Body of pancreas (tissue), 4 donors: ENCODE measurements around the gene RYR3. TPM values are rescaled to one million over a fixed set of nuclear protein-coding genes. Genes with fewer than 3 reads are reported as not detected.

Source experiments
- ATAC-seq: fragments of 150-250 bp; one replicate; pipeline ENCODE4 v1.9.1; 2016
- DNase-seq, 4 donors: peaks; one replicate each; pipeline ENCODE4 v3.0.0-alpha.2; 2019
- H3K27ac ChIP-seq, 4 donors: fragments of 200-600 bp; sonication (generic); 1 replicate in 3 of 4; 2 replicates in 1 of 4; pipeline versions ENCODE4 v1.5.1 to v1.6.1; 2016 to 2019; ENCODE audit warnings: mild to moderate bottlenecking in 1 of 4, mixed read lengths in 1 of 4, moderate library complexity in 1 of 4
- H3K27me3 ChIP-seq, 2 donors: fragments of 200-600 bp; sonication (generic); one replicate each; pipeline ENCODE4 v1.6.0; 2016; ENCODE audit warnings: mild to moderate bottlenecking in 1 of 2
- H3K36me3 ChIP-seq, 2 donors: fragments of 200-600 bp; sonication (generic); replicated peaks in 1 of 2; 2 replicates each; pipeline ENCODE4 v1.5.1; 2016; ENCODE audit warnings: low read depth in 2 of 2; ENCODE audit not compliant: insufficient read depth in 1 of 2
- H3K4me1 ChIP-seq: fragments of 200-600 bp; sonication (generic); one replicate; pipeline ENCODE4 v1.6.0; 2016
- H3K4me3 ChIP-seq, 2 donors: fragments of 200-600 bp; sonication (generic); 1 replicate in 1 of 2; 2 replicates in 1 of 2; pipeline ENCODE4 v1.5.1; 2016 to 2019
- H3K9me3 ChIP-seq, 3 donors: fragments of 200-600 bp; sonication (generic); 1 replicate in 2 of 3; 2 replicates in 1 of 3; pipeline ENCODE4 v1.5.1; 2016
- CTCF ChIP-seq, 7 experiments: fragments of 450-650 bp in 4 of 7; fragments of 200-600 bp in 3 of 7; sonication (generic) in 3 of 7; IDR thresholded peaks; one replicate each; pipeline ENCODE4 v1.5.1; 2016 to 2019; ENCODE audit warnings: antibody characterized with exemption in 7 of 7
- POLR2A ChIP-seq, 3 donors: fragments of 450-650 bp; IDR thresholded peaks; one replicate each; pipeline ENCODE4 v1.6.1; 2016; ENCODE audit warnings: antibody characterized with exemption in 3 of 3, mild to moderate bottlenecking in 2 of 3
- WGBS, 2 donors: methylation state at CpG; one replicate each; pipeline ENCODE4 v1.1.5; 2017; 5-methylcytosine and 5-hydroxymethylcytosine counted together
- intact Hi-C: fragments of 100-400 bp; cut with DNase I; formaldehyde crosslinking; loops from one replicate; pipeline ENCODE4 v1.15.1; 2023
- total RNA-seq, 2 donors: library from RNA; depleted of rRNA; stranded (reverse); fragments of >200 nt; gene quantifications; one replicate each; pipeline ENCODE4 v1.1.0, GENCODE V29; 2016

The RYR3 gene
- total RNA-seq, 2 donors from 2014 or later = 0.26 to 0.66 TPM

DNA sequence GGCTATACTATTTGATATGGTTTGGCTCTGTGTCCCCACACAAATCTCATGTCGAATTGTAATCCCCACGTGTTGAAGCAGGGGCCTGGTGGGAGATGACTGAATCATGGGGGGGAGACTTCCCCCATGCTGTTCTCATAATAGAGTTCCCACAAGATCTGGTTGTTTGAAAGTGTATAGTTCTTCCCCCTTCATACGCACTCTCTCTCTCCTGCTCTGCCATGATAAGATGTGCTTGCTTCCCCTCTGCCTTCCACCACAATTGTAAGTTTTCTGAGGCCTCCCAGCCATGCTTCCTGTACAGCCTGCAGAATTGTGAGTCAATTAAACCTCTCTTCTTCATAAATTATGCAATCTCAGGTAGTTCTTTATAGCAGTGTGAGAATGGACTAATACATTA, 367.4 kb downstream of the RYR3 start:
- H3K27ac ChIP-seq = no peak overlapping the region
- H3K4me3 ChIP-seq = no peak overlapping the region
- DNase-seq (no peak), ATAC-seq (no peak)
- 31 to 39% methylated on average over 3 of the region's 3 CpGs for WGBS, 2 donors
- TF ChIP-seq CTCF (IDR thresholded peaks at IDR 0.05) (no peak), POLR2A (IDR thresholded peaks at IDR 0.05) (no peak)
- intact Hi-C loops = no loop called here
- H3K27me3 ChIP-seq = no peaks in the 10 kb centered on the region
- H3K9me3 ChIP-seq = no peaks in the 10 kb centered on the region
- no peaks in the 10 kb centered on the region for H3K4me1 ChIP-seq
- no peaks in the 10 kb centered on the region for H3K36me3 ChIP-seq

DNA sequence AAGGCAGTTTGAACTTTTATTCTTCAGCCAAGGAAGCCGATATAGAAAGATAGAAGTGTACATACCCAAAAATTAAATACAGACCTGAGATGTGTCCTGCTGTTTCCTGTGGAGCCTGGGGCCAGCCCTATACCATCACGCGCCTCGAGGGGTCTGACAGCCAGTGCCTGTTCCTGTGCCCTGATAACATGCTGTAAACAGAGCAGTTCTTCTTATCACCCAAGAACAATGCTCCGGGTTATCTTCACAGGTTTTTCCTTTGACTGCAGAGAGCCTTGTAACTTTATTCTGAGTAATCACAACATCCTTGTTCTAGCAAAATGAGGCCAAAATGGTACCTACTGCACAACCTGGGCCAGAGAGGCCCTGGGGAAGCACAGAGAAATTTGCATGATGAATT, 367.8 kb downstream of the RYR3 start:
- H3K27ac ChIP-seq = no peak overlapping the region
- TF ChIP-seq CTCF (IDR thresholded peaks at IDR 0.05) (no peak), POLR2A (IDR thresholded peaks at IDR 0.05) (no peak)
- ATAC-seq (no peak), DNase-seq (no peak)
- H3K4me3 ChIP-seq = no peak overlapping the region
- intact Hi-C loops = no loop called here
- H3K36me3 ChIP-seq = no peaks in the 10 kb centered on the region
- H3K4me1 ChIP-seq = no peaks in the 10 kb centered on the region
- H3K27me3 ChIP-seq = no peaks in the 10 kb centered on the region
- WGBS, 2 donors = 44 to 47% methylated on average over 5 of the region's 5 CpGs
- H3K9me3 ChIP-seq = no peaks in the 10 kb centered on the region

DNA sequence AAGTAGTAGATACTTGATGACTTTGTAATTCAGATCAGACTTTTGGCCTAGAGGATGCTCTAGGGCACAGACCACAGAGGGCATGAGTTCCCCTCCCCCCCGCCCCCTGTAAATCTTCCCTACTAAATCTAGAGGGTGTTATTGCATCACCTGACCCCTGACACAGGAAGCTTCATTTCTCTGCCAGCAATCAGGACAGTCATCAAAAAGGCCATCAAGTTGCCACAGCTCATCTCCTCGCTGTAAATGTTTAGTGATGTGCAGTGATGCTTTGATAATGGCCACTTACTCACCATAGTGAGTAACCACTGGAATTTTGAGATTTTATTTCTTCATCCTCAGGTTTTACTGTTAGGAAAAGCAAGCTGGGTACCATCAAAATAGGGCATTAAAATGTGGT, 368.3 kb downstream of the RYR3 start:
- Histone ChIP-seq H3K4me1 (no peaks in the 10 kb centered on the region), H3K27ac (no peak overlapping the region), H3K9me3 (no peaks in the 10 kb centered on the region), H3K36me3 (no peaks in the 10 kb centered on the region), H3K4me3 (no peak overlapping the region), H3K27me3 (no peaks in the 10 kb centered on the region)
- DNase-seq = no peak
- intact Hi-C loops = no loop called here
- ATAC-seq = no peak
- WGBS, 2 donors = 47 to 48% methylated on average over 2 of the region's 2 CpGs
- TF ChIP-seq POLR2A (IDR thresholded peaks at IDR 0.05) (no peak), CTCF (IDR thresholded peaks at IDR 0.05) (no peak)

- DNase-seq = no peak
- Histone ChIP-seq H3K4me3 (no peak overlapping the region), H3K27ac (no peak overlapping the region), H3K36me3 (no peaks in the 10 kb centered on the region), H3K27me3 (no peaks in the 10 kb centered on the region), H3K4me1 (no peaks in the 10 kb centered on the region), H3K9me3 (no peaks in the 10 kb centered on the region)
- TF ChIP-seq POLR2A (IDR thresholded peaks at IDR 0.05) (no peak), CTCF (IDR thresholded peaks at IDR 0.05) (no peak)
- 46 to 53% methylated on average over 5 of the region's 5 CpGs for WGBS, 2 donors
- no peak for ATAC-seq
- intact Hi-C loops = no loop called here
Measured at GRCh38 chr15:33680336-33680735, 369.6 kb downstream of the RYR3 start.

- H3K9me3 ChIP-seq = no peaks in the 10 kb centered on the region
- H3K4me3 ChIP-seq = no peak overlapping the region
- 72 to 75% methylated on average over 12 of the region's 12 CpGs for WGBS, 2 donors
- DNase-seq (no peak), ATAC-seq (no peak)
- no peaks in the 10 kb centered on the region for H3K27me3 ChIP-seq
- H3K4me1 ChIP-seq = no peaks in the 10 kb centered on the region
- TF ChIP-seq CTCF (IDR thresholded peaks at IDR 0.05) (no peak), POLR2A (IDR thresholded peaks at IDR 0.05) (no peak)
- H3K36me3 ChIP-seq = no peaks in the 10 kb centered on the region
- intact Hi-C loops = loop anchor here (10.0 kb wide), 1 partner anchor 458 kb away; no protein-coding TSS in a partner anchor
- H3K27ac ChIP-seq = no peak overlapping the region
Measured at GRCh38 chr15:33693166-33693800, 382.5 kb downstream of the RYR3 start.
